Measurements from ENCODE around the gene USP54.

USP54 gene

DNA sequence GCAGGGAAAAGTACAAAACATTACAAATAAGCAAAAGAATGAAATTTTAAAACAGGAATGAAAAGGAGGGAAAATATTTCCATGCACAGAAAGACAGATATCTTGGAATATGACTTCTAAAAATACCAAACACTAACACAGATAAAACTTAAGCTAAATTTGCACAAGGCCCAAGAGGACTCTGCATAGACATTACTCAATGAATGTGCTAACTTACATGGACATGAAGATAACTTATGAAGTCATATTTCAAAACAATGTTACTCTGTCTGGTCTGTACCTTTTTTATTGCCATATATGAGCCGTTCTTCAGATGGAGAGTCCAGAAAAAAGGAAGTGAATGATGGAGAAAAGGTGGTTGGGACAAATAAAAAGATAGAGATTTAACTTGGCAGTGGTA, 142.8 kb downstream of the USP54 start:
- Histone ChIP-seq H3K4me3 (ENCODE audit: low read length in 2 of 2) (no peak overlapping the region), H3K27ac (ENCODE audit: low read depth in 2 of 2, low read length in 2 of 2) (no peak overlapping the region), H3K9ac (ENCODE audit: low read depth in 1 of 2, low read length in 2 of 2) (no peak overlapping the region), H3K27me3 (ENCODE audit: control insufficient read depth in 2 of 2, insufficient read depth in 2 of 2, low read length in 2 of 2) (no peaks in the 10 kb centered on the region), H3K36me3 (ENCODE audit: control insufficient read depth in 2 of 2, insufficient read depth in 2 of 2, low read length in 2 of 2) (peaks cover 11 to 14% of the 10 kb centered on the region in 2 donors), H3K4me1 (ENCODE audit: control insufficient read depth in 2 of 2, insufficient read depth in 2 of 2, low read length in 2 of 2) (no peaks in the 10 kb centered on the region), H3K9me3 (ENCODE audit: control insufficient read depth in 2 of 2, low read length in 2 of 2) (no peaks in the 10 kb centered on the region)
